ENCODE measurements around the gene BAG3.

DNA sequence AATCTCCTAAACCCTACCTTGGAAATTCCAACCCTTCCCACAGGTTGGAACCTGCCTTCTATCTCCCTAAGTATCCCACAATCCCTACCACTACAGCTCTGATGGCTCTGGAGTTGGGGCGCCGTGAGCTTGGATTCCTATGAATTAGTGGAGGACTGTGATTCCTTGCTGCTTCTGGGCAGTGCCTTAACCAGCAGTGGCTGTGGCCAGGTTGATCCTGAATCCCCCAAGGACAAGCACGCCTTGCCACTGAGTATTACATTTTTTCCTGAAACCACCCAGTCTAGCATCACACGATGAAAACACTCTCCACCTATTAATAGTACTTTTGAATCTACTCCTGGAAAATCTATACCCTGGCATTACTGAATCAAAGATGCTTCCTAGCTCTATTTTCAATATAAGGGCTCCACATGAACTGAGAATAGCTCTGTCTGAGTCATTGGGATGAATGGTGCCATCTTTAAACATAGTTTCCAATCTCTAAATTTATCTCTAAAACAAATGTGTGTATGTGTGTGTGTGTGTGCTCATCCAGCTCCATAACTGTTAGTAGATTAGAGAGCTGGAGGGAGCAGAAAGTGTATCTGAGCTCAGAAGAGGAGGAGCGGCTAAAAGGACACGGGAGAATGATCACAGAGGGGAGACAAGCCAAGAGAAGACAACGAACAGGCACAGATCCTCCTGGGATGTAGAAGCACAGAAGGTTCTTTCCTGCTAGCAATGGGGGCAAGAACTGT is 62.7 kb downstream of the BAG3 start:
- TF ChIP-seq NFIC (IDR thresholded peaks at IDR 0.05) (no peak), KLF13 (tag; IDR thresholded peaks at IDR 0.05; ENCODE audit: borderline replicate concordance, low read depth) (no peak), CREM (IDR thresholded peaks at IDR 0.05; ENCODE audit: low read depth) (no peak), BRCA1 (IDR thresholded peaks at IDR 0.05) (no peak), BRCA1 (CRISPR knock-in tag; IDR thresholded peaks at IDR 0.05) (no peak), MAZ (CRISPR knock-in tag; conservative IDR thresholded peaks at IDR 0.05 in 1 of 2, IDR thresholded peaks at IDR 0.05 in 1 of 2) (no peak)
- TF ChIP-seq, protein P1, sequence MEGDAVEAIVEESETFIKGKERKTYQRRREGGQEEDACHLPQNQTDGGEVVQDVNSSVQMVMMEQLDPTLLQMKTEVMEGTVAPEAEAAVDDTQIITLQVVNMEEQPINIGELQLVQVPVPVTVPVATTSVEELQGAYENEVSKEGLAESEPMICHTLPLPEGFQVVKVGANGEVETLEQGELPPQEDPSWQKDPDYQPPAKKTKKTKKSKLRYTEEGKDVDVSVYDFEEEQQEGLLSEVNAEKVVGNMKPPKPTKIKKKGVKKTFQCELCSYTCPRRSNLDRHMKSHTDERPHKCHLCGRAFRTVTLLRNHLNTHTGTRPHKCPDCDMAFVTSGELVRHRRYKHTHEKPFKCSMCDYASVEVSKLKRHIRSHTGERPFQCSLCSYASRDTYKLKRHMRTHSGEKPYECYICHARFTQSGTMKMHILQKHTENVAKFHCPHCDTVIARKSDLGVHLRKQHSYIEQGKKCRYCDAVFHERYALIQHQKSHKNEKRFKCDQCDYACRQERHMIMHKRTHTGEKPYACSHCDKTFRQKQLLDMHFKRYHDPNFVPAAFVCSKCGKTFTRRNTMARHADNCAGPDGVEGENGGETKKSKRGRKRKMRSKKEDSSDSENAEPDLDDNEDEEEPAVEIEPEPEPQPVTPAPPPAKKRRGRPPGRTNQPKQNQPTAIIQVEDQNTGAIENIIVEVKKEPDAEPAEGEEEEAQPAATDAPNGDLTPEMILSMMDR (IDR thresholded peaks at IDR 0.05 in 2 of 3, conservative IDR thresholded peaks at IDR 0.05 in 1 of 3; ENCODE audit: insufficient read depth in 2 of 3, low read depth in 1 of 3, low read length in 3 of 3) = no peak
- TF ChIP-seq, protein P2, sequence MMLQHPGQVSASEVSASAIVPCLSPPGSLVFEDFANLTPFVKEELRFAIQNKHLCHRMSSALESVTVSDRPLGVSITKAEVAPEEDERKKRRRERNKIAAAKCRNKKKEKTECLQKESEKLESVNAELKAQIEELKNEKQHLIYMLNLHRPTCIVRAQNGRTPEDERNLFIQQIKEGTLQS (IDR thresholded peaks at IDR 0.05) = no peak
- TF ChIP-seq, protein P2 (CRISPR knock-in tag; conservative IDR thresholded peaks at IDR 0.05) = no peak
